Kidney (tissue), 14 donors: ENCODE results near the gene CASQ2. TPM values are rescaled to one million over a fixed set of nuclear protein-coding genes. Genes with fewer than 3 reads are reported as not detected.

ENCODE experiments used
- DNase-seq, 5 donors: peaks; one replicate each; pipeline ENCODE4 v3.0.0-alpha.2; 2013 to 2020
- FAIRE-seq: peaks from 2 replicates; lab custom pipeline; 2012; peaks lifted over from hg19 to GRCh38; lab: Jason Lieb, UNC
- H3K27ac ChIP-seq, 2 donors: one replicate each; pipeline ENCODE4 v1.7.0; 2013; ENCODE audit warnings: low read depth in 2 of 2, low read length in 2 of 2, inconsistent platforms in 1 of 2
- H3K27me3 ChIP-seq: one replicate; pipeline ENCODE4 v1.7.1; 2013; ENCODE audit warnings: low read length, inconsistent platforms; ENCODE audit not compliant: control insufficient read depth, insufficient read depth
- H3K36me3 ChIP-seq, 3 donors: one replicate each; pipeline versions ENCODE4 v1.7.0 to v1.7.1; 2013; ENCODE audit warnings: low read length in 3 of 3, control low read depth in 1 of 3, inconsistent platforms in 1 of 3; ENCODE audit not compliant: insufficient read depth in 3 of 3, control insufficient read depth in 2 of 3
- H3K4me1 ChIP-seq, 3 donors: one replicate each; pipeline versions ENCODE4 v1.7.0 to v1.7.1; 2013; ENCODE audit warnings: low read length in 3 of 3, inconsistent platforms in 1 of 3, low read depth in 1 of 3; ENCODE audit not compliant: control insufficient read depth in 2 of 3, insufficient read depth in 2 of 3
- H3K4me3 ChIP-seq, 3 donors: one replicate each; pipeline versions ENCODE4 v1.7.0 to v1.8.1; 2013; ENCODE audit warnings: low read length in 3 of 3, control low read depth in 1 of 3, inconsistent platforms in 1 of 3
- H3K9ac ChIP-seq, 3 donors: one replicate each; pipeline versions ENCODE4 v1.7.0 to v1.7.1; 2013; ENCODE audit warnings: low read length in 3 of 3, control low read depth in 1 of 3, inconsistent platforms in 1 of 3
- H3K9me3 ChIP-seq, 3 donors: one replicate each; pipeline versions ENCODE4 v1.7.0 to v1.7.1; 2013; ENCODE audit warnings: low read length in 3 of 3, control low read depth in 1 of 3, inconsistent platforms in 1 of 3; ENCODE audit not compliant: control insufficient read depth in 2 of 3, insufficient read depth in 1 of 3
- intact Hi-C: fragments of 100-400 bp; cut with DNase I; formaldehyde crosslinking; loops from one replicate; pipeline ENCODE4 v1.11.1; 2022
- polyA plus RNA-seq: library from polyadenylated mRNA; stranded (reverse); fragments of 350-450 nt; fragmentation: Illumina TruSeq; extraction: RNeasy Lipid Tissue Mini Kit (QIAGEN cat#74804); gene quantifications from one replicate; pipeline ENCODE4 v1.2.3, GENCODE V29; 2014; ENCODE audit warnings: low read depth, low replicate concordance; ENCODE audit not compliant: insufficient read depth
- total RNA-seq: library from RNA; stranded (reverse); fragmentation: NEBNext Ultra II Directional; extraction: Animal tissue kit (Norgen Biotek cat#: 25700); gene quantifications from one replicate; pipeline ENCODE4 v1.2.1, GENCODE V29; 2021
- TF ChIP-seq, protein P1 (sequence below): IDR thresholded peaks from 3 replicates; pipeline ENCODE4 v1.5.1; 2012; ENCODE audit warnings: mild to moderate bottlenecking, moderate library complexity, borderline replicate concordance; ENCODE audit not compliant: insufficient read depth; ENCODE audit errors: extremely low read depth
- donor health status: control.
- donor health status: control.
- donor health status: control.
- donor health status: control.
- donor health status: control.
- donor health status: DM: yes; HTN: yes; CAD: no.
- donor health status: Normal renal cell carcinoma (clear cell type).

The CASQ2 gene
- total and polyA plus RNA-seq, 2 donors from 2014 or later: 2.3 to 2.6 TPM

DNA sequence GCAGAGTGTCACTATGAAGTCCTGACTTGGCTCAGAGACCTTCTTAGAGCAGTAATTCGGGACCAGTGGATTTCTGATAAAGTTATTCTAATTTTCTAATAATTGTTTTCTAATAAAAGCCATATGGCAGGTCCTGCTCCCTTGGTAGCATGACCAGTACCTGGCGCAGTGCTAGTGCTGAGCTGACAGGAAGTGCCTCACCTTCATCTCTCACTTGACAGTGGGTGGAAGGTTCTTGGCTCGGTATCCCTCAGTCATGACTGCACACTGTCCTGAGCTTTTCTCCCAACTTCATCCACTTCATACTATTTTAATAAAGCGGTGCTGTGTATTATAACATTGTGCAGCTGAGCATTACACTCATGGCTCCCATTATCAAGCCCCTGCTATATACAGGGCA lies 112.6 kb downstream of the CASQ2 start:
- FAIRE-seq: no peak
- H3K4me3 ChIP-seq: no peak overlapping the region
- DNase-seq: no peak
- peak overlapping the region in 1 of 2 donors; percentile 44 for H3K27ac ChIP-seq
- no peak overlapping the region for H3K9ac ChIP-seq
- peaks cover 0 to 6% (median 6%) of the 10 kb centered on the region in 3 donors for H3K36me3 ChIP-seq
- intact Hi-C loops: no loop called here
- TF ChIP-seq, protein P1, sequence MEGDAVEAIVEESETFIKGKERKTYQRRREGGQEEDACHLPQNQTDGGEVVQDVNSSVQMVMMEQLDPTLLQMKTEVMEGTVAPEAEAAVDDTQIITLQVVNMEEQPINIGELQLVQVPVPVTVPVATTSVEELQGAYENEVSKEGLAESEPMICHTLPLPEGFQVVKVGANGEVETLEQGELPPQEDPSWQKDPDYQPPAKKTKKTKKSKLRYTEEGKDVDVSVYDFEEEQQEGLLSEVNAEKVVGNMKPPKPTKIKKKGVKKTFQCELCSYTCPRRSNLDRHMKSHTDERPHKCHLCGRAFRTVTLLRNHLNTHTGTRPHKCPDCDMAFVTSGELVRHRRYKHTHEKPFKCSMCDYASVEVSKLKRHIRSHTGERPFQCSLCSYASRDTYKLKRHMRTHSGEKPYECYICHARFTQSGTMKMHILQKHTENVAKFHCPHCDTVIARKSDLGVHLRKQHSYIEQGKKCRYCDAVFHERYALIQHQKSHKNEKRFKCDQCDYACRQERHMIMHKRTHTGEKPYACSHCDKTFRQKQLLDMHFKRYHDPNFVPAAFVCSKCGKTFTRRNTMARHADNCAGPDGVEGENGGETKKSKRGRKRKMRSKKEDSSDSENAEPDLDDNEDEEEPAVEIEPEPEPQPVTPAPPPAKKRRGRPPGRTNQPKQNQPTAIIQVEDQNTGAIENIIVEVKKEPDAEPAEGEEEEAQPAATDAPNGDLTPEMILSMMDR: no peak
- no peaks in the 10 kb centered on the region for H3K27me3 ChIP-seq
- H3K9me3 ChIP-seq: no peaks in the 10 kb centered on the region
- H3K4me1 ChIP-seq: peaks cover 0 to 22% (median 0%) of the 10 kb centered on the region in 3 donors

DNA sequence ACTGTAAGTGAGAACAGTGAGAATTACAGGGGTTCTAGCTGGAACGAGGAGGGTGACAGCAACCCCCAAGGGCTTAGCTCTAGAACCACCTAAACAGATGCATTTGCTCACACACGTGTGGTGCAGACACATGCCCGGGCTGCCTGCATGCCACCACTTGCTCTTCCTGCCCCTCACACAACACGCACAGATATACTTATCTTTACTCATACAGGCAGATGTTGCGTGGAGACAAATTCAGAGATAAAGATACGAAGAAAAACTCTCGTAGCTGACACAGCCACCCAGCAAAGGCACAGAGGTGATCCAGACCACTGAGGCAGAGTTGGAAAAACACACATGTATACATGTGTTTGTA lies 113.2 kb downstream of the CASQ2 start:
- intact Hi-C loops: no loop called here
- no peak overlapping the region for H3K9ac ChIP-seq
- DNase-seq (no peak), FAIRE-seq (no peak)
- H3K27me3 ChIP-seq: no peaks in the 10 kb centered on the region
- no peak overlapping the region for H3K4me3 ChIP-seq
- peaks cover 0 to 22% (median 0%) of the 10 kb centered on the region in 3 donors for H3K4me1 ChIP-seq
- H3K9me3 ChIP-seq: no peaks in the 10 kb centered on the region
- H3K27ac ChIP-seq: peak overlapping the region in 1 of 2 donors; percentile 32
- H3K36me3 ChIP-seq: peaks cover 0 to 6% (median 6%) of the 10 kb centered on the region in 3 donors
- TF ChIP-seq, protein P1: no peak

DNA sequence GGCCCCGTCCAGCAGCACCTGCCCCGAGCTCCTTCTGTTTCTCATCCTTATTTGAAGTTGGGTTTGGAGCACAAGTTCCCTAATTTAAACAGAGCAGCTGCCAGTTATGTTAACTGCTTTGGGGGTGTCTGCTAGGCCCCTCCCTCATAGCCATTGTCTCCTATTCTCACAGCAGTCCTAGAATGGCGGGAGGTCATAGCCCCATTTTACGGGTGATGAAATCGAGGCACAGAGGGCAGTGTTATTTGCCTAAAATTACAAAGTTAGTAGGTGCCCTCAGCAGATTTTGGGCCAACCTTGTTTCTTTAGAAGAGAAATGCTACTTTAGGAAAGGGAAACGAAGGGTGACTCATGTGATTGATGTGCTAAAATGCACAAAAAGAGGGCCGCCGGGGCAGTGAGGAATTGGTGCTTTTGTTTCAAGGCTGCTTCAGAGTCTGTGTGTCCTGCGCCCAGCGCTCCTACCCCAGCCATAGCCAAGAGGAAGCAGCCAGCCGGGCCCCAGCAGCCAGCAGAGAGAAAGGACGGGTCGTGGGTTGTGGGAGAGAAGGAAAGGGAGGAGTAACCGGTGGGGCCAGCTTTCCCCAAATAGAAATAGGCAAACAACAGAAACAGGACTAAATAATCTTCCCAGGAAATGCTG lies 113.7 kb downstream of the CASQ2 start:
- FAIRE-seq: no peak
- Histone ChIP-seq H3K9ac (no peak overlapping the region), H3K36me3 (peaks cover 0 to 6% (median 5%) of the 10 kb centered on the region in 3 donors), H3K27me3 (no peaks in the 10 kb centered on the region), H3K27ac (peak overlapping the region; percentile 3 to 32), H3K4me1 (peaks cover 0 to 27% (median 3%) of the 10 kb centered on the region in 3 donors), H3K4me3 (no peak overlapping the region), H3K9me3 (no peaks in the 10 kb centered on the region)
- intact Hi-C loops: no loop called here
- TF ChIP-seq, protein P1: no peak
- peak in 1 of 5 donors; percentile 42 for DNase-seq
